ENCODE data around the gene COQ8B. TPM values are rescaled to one million over a fixed set of nuclear protein-coding genes. Genes with fewer than 3 reads are reported as not detected.

The COQ8B gene
- polyA plus RNA-seq, 1 donor (not counting 4 experiments of a cell fraction or from before 2014, with no cell fraction given): 11.0 TPM

DNA sequence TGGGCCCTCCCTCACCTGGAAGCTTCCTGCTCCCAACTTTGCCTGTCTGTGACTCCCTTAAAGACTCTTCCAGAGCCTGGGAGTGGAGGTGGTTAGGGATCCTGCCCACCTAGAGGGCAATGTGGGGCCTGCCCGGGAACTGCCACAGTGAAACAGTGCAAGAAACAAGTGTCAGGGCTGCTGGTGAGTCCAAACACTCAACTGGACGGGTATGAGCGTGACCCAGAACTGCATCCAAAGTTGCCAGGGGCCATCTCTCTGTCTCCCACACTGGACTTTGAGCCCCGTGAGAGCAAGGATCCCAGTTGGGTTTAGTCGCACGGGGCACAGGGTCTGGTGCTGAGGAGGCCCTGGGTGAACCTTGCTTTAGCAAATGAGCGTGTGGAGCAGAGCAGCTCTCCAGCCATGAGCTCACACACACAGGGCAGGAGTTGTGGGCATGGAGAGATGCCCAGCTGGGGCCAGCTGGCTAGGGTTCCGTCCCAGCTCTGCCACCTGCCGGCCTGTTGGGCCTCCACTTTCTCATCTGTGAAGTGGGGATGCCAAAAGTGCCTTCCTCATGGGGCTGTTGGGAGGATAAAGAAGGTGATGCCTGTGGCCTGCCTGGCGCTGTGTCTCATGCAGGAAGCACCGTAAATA is 23.4 kb downstream of the COQ8B start:
- peaks cover 2% of the 10 kb centered on the region for H4K20me1 ChIP-seq (ENCODE audit: control insufficient read depth, extremely low read depth, insufficient read depth, low read length)
- H3K36me3 ChIP-seq (ENCODE audit: control insufficient read depth in 2 of 2, extremely low read depth in 1 of 2, insufficient read depth in 2 of 2, low read length in 2 of 2): peaks cover 8 to 17% of the 10 kb centered on the region in 2 experiments
- dilution Hi-C loops (cut with MboI; ENCODE audit: extremely low pct_ligation_motif_present, low sequenced_read_pairs): no loop called here
- H3K4me1 ChIP-seq (ENCODE audit: control insufficient read depth, extremely low read depth, insufficient read depth, low read length): peaks cover 24% of the 10 kb centered on the region
- DNase-seq (ENCODE audit: low read depth, low spot score) (no peak), FAIRE-seq (no peak)
- TF ChIP-seq EZH2 (IDR thresholded peaks at IDR 0.05; ENCODE audit: low read length): no peak
- TF ChIP-seq, protein P1, sequence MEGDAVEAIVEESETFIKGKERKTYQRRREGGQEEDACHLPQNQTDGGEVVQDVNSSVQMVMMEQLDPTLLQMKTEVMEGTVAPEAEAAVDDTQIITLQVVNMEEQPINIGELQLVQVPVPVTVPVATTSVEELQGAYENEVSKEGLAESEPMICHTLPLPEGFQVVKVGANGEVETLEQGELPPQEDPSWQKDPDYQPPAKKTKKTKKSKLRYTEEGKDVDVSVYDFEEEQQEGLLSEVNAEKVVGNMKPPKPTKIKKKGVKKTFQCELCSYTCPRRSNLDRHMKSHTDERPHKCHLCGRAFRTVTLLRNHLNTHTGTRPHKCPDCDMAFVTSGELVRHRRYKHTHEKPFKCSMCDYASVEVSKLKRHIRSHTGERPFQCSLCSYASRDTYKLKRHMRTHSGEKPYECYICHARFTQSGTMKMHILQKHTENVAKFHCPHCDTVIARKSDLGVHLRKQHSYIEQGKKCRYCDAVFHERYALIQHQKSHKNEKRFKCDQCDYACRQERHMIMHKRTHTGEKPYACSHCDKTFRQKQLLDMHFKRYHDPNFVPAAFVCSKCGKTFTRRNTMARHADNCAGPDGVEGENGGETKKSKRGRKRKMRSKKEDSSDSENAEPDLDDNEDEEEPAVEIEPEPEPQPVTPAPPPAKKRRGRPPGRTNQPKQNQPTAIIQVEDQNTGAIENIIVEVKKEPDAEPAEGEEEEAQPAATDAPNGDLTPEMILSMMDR (optimal IDR thresholded peaks at IDR 0.05 in 1 of 3, IDR thresholded peaks at IDR 0.05 in 1 of 3, conservative IDR thresholded peaks at IDR 0.05 in 1 of 3; ENCODE audit: extremely low read depth in 1 of 3, insufficient read depth in 2 of 3, low read length in 3 of 3): no peak
- no peak overlapping the region for H3K4me3 ChIP-seq (ENCODE audit: control insufficient read depth in 2 of 3, extremely low read depth in 1 of 3, insufficient read depth in 2 of 3, low read depth in 1 of 3, low read length in 3 of 3)
- H3K9me1 ChIP-seq (ENCODE audit: control insufficient read depth, extremely low read depth, insufficient read depth, low read length): no peaks in the 10 kb centered on the region
- peaks cover 12% of the 10 kb centered on the region for H3K79me2 ChIP-seq (ENCODE audit: control insufficient read depth, insufficient read depth, low read length)
- H3K4me2 ChIP-seq (ENCODE audit: control insufficient read depth, extremely low read depth, insufficient read depth, low read depth, low read length): no peak overlapping the region
- no peak overlapping the region for H2AFZ ChIP-seq (ENCODE audit: control insufficient read depth, low read length)
- H3K9ac ChIP-seq (ENCODE audit: control insufficient read depth, extremely low read depth, insufficient read depth, low read length): no peak overlapping the region
- H3K9me3 ChIP-seq (ENCODE audit: control insufficient read depth, low read depth, low read length): no peaks in the 10 kb centered on the region
- no peak overlapping the region for H3K27ac ChIP-seq (ENCODE audit: control insufficient read depth, insufficient read depth, low read length)
- H3K27me3 ChIP-seq (ENCODE audit: control insufficient read depth, extremely low read depth, insufficient read depth, low read length): no peaks in the 10 kb centered on the region

DNA sequence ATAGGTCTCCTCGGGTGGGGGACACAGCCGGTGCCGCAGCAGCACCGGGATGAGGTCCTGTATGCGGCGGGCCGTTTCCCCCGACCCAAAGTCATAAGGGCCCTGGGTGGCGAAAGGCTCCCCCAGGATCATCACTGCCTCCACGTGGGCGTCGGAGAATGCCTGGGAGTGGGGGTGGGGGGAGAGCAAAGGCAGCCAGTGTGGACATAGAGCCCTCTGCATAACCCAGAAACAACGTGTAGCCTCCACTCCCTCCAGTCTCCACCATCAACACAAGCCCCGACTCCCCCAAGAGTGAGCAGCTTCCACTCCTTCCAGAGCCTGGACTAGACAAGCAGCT is 24.5 kb downstream of the COQ8B start:
- dilution Hi-C loops (cut with MboI; ENCODE audit: extremely low pct_ligation_motif_present, low sequenced_read_pairs): no loop called here
- Histone ChIP-seq H3K79me2 (ENCODE audit: control insufficient read depth, insufficient read depth, low read length) (peaks cover 15% of the 10 kb centered on the region), H3K9me3 (ENCODE audit: control insufficient read depth, low read depth, low read length) (no peaks in the 10 kb centered on the region), H3K27ac (ENCODE audit: control insufficient read depth, insufficient read depth, low read length) (no peak overlapping the region), H3K9ac (ENCODE audit: control insufficient read depth, extremely low read depth, insufficient read depth, low read length) (no peak overlapping the region), H2AFZ (ENCODE audit: control insufficient read depth, low read length) (no peak overlapping the region), H3K27me3 (ENCODE audit: control insufficient read depth, extremely low read depth, insufficient read depth, low read length) (no peaks in the 10 kb centered on the region), H3K9me1 (ENCODE audit: control insufficient read depth, extremely low read depth, insufficient read depth, low read length) (no peaks in the 10 kb centered on the region), H3K4me3 (ENCODE audit: control insufficient read depth in 2 of 3, extremely low read depth in 1 of 3, insufficient read depth in 2 of 3, low read depth in 1 of 3, low read length in 3 of 3) (no peak overlapping the region), H3K36me3 (ENCODE audit: control insufficient read depth in 2 of 2, extremely low read depth in 1 of 2, insufficient read depth in 2 of 2, low read length in 2 of 2) (peaks cover 8 to 15% of the 10 kb centered on the region in 2 experiments), H3K4me2 (ENCODE audit: control insufficient read depth, extremely low read depth, insufficient read depth, low read depth, low read length) (no peak overlapping the region), H3K4me1 (ENCODE audit: control insufficient read depth, extremely low read depth, insufficient read depth, low read length) (peaks cover 35% of the 10 kb centered on the region), H4K20me1 (ENCODE audit: control insufficient read depth, extremely low read depth, insufficient read depth, low read length) (peaks cover 2% of the 10 kb centered on the region)
- TF ChIP-seq, protein P1 (optimal IDR thresholded peaks at IDR 0.05 in 1 of 3, IDR thresholded peaks at IDR 0.05 in 1 of 3, conservative IDR thresholded peaks at IDR 0.05 in 1 of 3; ENCODE audit: extremely low read depth in 1 of 3, insufficient read depth in 2 of 3, low read length in 3 of 3): no peak
- TF ChIP-seq EZH2 (IDR thresholded peaks at IDR 0.05; ENCODE audit: low read length): no peak
- FAIRE-seq: no peak
- DNase-seq (ENCODE audit: low read depth, low spot score): no peak

Data from keratinocyte (primary cell).